ENCODE data around the gene RPL23.
"Not testable (repeated sequence)": the region's sequence is repeated elsewhere in the genome, so short reads cannot be mapped to it uniquely, and the experiment has no call there.

RPL23 gene

GRCh38 chr17:38867968-38868816 is 14.7 kb upstream of the RPL23 start:
- Mint-ChIP-seq H3K4me3 (peak overlapping the region; percentile 99), H3K9me3 (no peaks in the 10 kb centered on the region), H3K27me3 (no peaks in the 10 kb centered on the region), H3K4me1 (ENCODE audit: low read depth in 2 of 2) (peaks cover 35 to 37% of the 10 kb centered on the region in 2 donors), H3K36me3 (ENCODE audit: insufficient read depth) (peaks cover 59% of the 10 kb centered on the region), H3K27ac (peak overlapping the region; percentile 98 to 100)
- DNase-seq (no peak), ATAC-seq (replicated peaks) (no peak)

- H3K36me3 Mint-ChIP-seq (ENCODE audit: insufficient read depth), result peaks cover 59% of the 10 kb centered on the region
- peak overlapping the region; percentile 84 to 100 for H3K27ac Mint-ChIP-seq
- ATAC-seq (replicated peaks) (no peak), DNase-seq (peak in 2 of 3 experiments; percentile 35 to 41)
- peak overlapping the region; percentile 65 to 99 for H3K4me3 Mint-ChIP-seq
- H3K4me1 Mint-ChIP-seq (ENCODE audit: low read depth in 2 of 2), result peaks cover 27 to 29% of the 10 kb centered on the region in 2 donors
- no peaks in the 10 kb centered on the region for H3K27me3 Mint-ChIP-seq
- no peaks in the 10 kb centered on the region for H3K9me3 Mint-ChIP-seq
Measured at GRCh38 chr17:38867179-38867967, 13.9 kb upstream of the RPL23 start.

- no peaks in the 10 kb centered on the region for H3K27me3 Mint-ChIP-seq
- H3K4me3 Mint-ChIP-seq, result no peak overlapping the region
- ATAC-seq (replicated peaks), result no peak
- H3K9me3 Mint-ChIP-seq, result no peaks in the 10 kb centered on the region
- no peak overlapping the region for H3K27ac Mint-ChIP-seq
- peaks cover 10 to 11% of the 10 kb centered on the region in 2 donors for H3K4me1 Mint-ChIP-seq (ENCODE audit: low read depth in 2 of 2)
- H3K36me3 Mint-ChIP-seq (ENCODE audit: insufficient read depth), result peaks cover 47% of the 10 kb centered on the region
- DNase-seq, result no peak
Measured at GRCh38 chr17:38864636-38865398, 11.3 kb upstream of the RPL23 start.

- Mint-ChIP-seq H3K4me3 (no peak overlapping the region), H3K27me3 (no peaks in the 10 kb centered on the region), H3K9me3 (no peaks in the 10 kb centered on the region), H3K36me3 (ENCODE audit: insufficient read depth) (peaks cover 13% of the 10 kb centered on the region), H3K27ac (no peak overlapping the region), H3K4me1 (ENCODE audit: low read depth in 2 of 2) (no peaks in the 10 kb centered on the region)
- DNase-seq (no peak), ATAC-seq (replicated peaks) (no peak)
Measured at GRCh38 chr17:38861399-38861843, 7.9 kb upstream of the RPL23 start.

GRCh38 chr17:38857271-38857670 is 3.8 kb upstream of the RPL23 start:
- DNase-seq, result no peak
- Mint-ChIP-seq H3K4me3 (no peak overlapping the region), H3K27ac (no peak overlapping the region), H3K27me3 (no peaks in the 10 kb centered on the region), H3K36me3 (ENCODE audit: insufficient read depth) (peaks cover 25% of the 10 kb centered on the region), H3K9me3 (no peaks in the 10 kb centered on the region), H3K4me1 (ENCODE audit: low read depth in 2 of 2) (peaks cover 14 to 17% of the 10 kb centered on the region in 2 donors)
- no peak for ATAC-seq (replicated peaks)

- not testable (repeated sequence) for H3K9me3 Mint-ChIP-seq; H3K27me3 Mint-ChIP-seq; DNase-seq; ATAC-seq (replicated peaks)
- peaks cover 43% of the 10 kb centered on the region for H3K36me3 Mint-ChIP-seq (ENCODE audit: insufficient read depth)
- H3K27ac Mint-ChIP-seq, result peak overlapping the region; percentile 28 to 57
- peaks cover 32 to 35% of the 10 kb centered on the region in 2 donors for H3K4me1 Mint-ChIP-seq (ENCODE audit: low read depth in 2 of 2)
- peak overlapping the region in 1 of 2 donors; percentile 9 for H3K4me3 Mint-ChIP-seq
Measured at GRCh38 chr17:38855101-38855714, 1.7 kb upstream of the RPL23 start.

- Mint-ChIP-seq H3K9me3 (no peaks in the 10 kb centered on the region), H3K27ac (peak overlapping the region; percentile 99 to 100), H3K4me1 (ENCODE audit: low read depth in 2 of 2) (peaks cover 32 to 35% of the 10 kb centered on the region in 2 donors), H3K4me3 (peak overlapping the region; percentile 95 to 99), H3K27me3 (no peaks in the 10 kb centered on the region), H3K36me3 (ENCODE audit: insufficient read depth) (peaks cover 67% of the 10 kb centered on the region)
- DNase-seq (peak in 2 of 3 experiments; percentile 26 to 35), ATAC-seq (replicated peaks) (peak; percentile 63)
Measured at GRCh38 chr17:38852771-38853291, 690 bp downstream of the RPL23 start.

GRCh38 chr17:38851434-38851833 is 2.1 kb downstream of the RPL23 start:
- ATAC-seq (replicated peaks), result no peak
- H3K4me3 Mint-ChIP-seq, result peak overlapping the region; percentile 95 to 99
- H3K9me3 Mint-ChIP-seq, result no peaks in the 10 kb centered on the region
- H3K27me3 Mint-ChIP-seq, result no peaks in the 10 kb centered on the region
- H3K36me3 Mint-ChIP-seq (ENCODE audit: insufficient read depth), result peaks cover 76% of the 10 kb centered on the region
- no peak for DNase-seq
- peak overlapping the region; percentile 99 to 100 for H3K27ac Mint-ChIP-seq
- peaks cover 32 to 35% of the 10 kb centered on the region in 2 donors for H3K4me1 Mint-ChIP-seq (ENCODE audit: low read depth in 2 of 2)

GRCh38 chr17:38850374-38850773 is 3.1 kb downstream of the RPL23 start:
- ATAC-seq (replicated peaks), result no peak
- peaks cover 79% of the 10 kb centered on the region for H3K36me3 Mint-ChIP-seq (ENCODE audit: insufficient read depth)
- no peaks in the 10 kb centered on the region for H3K9me3 Mint-ChIP-seq
- peaks cover 32 to 35% of the 10 kb centered on the region in 2 donors for H3K4me1 Mint-ChIP-seq (ENCODE audit: low read depth in 2 of 2)
- H3K27ac Mint-ChIP-seq, result peak overlapping the region in 1 of 2 donors; percentile 100
- no peaks in the 10 kb centered on the region for H3K27me3 Mint-ChIP-seq
- DNase-seq, result no peak
- H3K4me3 Mint-ChIP-seq, result no peak overlapping the region

GRCh38 chr17:38848939-38849605 is 4.4 kb downstream of the RPL23 start:
- Mint-ChIP-seq H3K4me1 (ENCODE audit: low read depth in 2 of 2) (peaks cover 32 to 35% of the 10 kb centered on the region in 2 donors), H3K36me3 (ENCODE audit: insufficient read depth) (peaks cover 75% of the 10 kb centered on the region)

GRCh38 chr17:38848557-38848891 is 5.0 kb downstream of the RPL23 start:
- Mint-ChIP-seq H3K27me3 (no peaks in the 10 kb centered on the region), H3K9me3 (no peaks in the 10 kb centered on the region), H3K36me3 (ENCODE audit: insufficient read depth) (peaks cover 70% of the 10 kb centered on the region), H3K27ac (no peak overlapping the region), H3K4me3 (no peak overlapping the region), H3K4me1 (ENCODE audit: low read depth in 2 of 2) (peaks cover 27 to 34% of the 10 kb centered on the region in 2 donors)
- ATAC-seq (replicated peaks) (no peak), DNase-seq (no peak)

More at GRCh38 chr17:38848939-38849605, 4.4 kb downstream of the RPL23 start:
- DNase-seq (no peak), ATAC-seq (replicated peaks) (no peak)
- Mint-ChIP-seq H3K27ac (no peak overlapping the region), H3K9me3 (no peaks in the 10 kb centered on the region), H3K27me3 (no peaks in the 10 kb centered on the region), H3K4me3 (no peak overlapping the region)

GRCh38 chr17:38844261-38844757 is 9.2 kb downstream of the RPL23 start:
- ATAC-seq (replicated peaks), result no peak
- no peaks in the 10 kb centered on the region for H3K4me1 Mint-ChIP-seq (ENCODE audit: low read depth in 2 of 2)
- H3K36me3 Mint-ChIP-seq (ENCODE audit: insufficient read depth), result peaks cover 28% of the 10 kb centered on the region
- no peak overlapping the region for H3K4me3 Mint-ChIP-seq
- peak overlapping the region in 1 of 2 donors; percentile 60 for H3K27ac Mint-ChIP-seq
- no peaks in the 10 kb centered on the region for H3K9me3 Mint-ChIP-seq
- H3K27me3 Mint-ChIP-seq, result no peaks in the 10 kb centered on the region
- DNase-seq, result no peak

Measured in effector memory CD8-positive, alpha-beta T cell (primary cell).